Measurements from ENCODE around the gene FXYD3. TPM values are rescaled to one million over a fixed set of nuclear protein-coding genes. Genes with fewer than 3 reads are reported as not detected.

FXYD3 gene
- total and polyA plus RNA-seq, 2 of the 13 experiments (the other 11 are each of a cell fraction or from before 2014, with no cell fraction given): 4.9 TPM; not detected in 1

DNA sequence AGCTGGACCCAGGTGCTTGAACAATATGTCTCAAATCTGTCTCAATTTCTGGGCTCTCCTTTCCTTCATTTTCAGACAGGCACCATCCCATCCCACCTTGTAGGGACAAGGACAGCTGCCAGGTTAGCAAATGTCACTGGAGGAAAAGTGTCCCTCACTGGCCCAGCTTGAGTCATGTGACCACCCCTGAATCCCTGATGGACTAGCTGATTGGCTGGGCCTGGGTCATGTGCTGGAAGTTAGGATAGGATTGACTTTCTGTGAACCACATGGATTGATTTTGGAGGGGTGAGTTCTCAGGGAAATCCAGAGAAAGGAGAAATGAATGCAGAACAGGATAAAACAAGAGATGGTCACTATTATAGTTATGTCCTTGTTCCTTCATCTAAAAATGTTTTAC is 28.2 kb upstream of the FXYD3 start:
- no peak overlapping the region for H2AFZ ChIP-seq (ENCODE audit: low read length)
- no peaks in the 10 kb centered on the region for H4K20me1 ChIP-seq (ENCODE audit: insufficient read depth, low read length)
- no peak for FAIRE-seq
- BruUV-seq (replicated peaks): no TSS peak
- H3K4me3 ChIP-seq (replicated peaks in 1 of 3; ENCODE audit: insufficient read depth in 1 of 3, low read depth in 2 of 3, low read length in 3 of 3): no peak overlapping the region
- no peaks in the 10 kb centered on the region for H3K79me2 ChIP-seq (ENCODE audit: insufficient read depth, low read length)
- ATAC-seq: no peak
- no peak overlapping the region for H3K4me2 ChIP-seq (ENCODE audit: low read depth, low read length)
- no peaks in the 10 kb centered on the region for H3K36me3 ChIP-seq (replicated peaks in 1 of 2; ENCODE audit: control insufficient read depth in 1 of 2, insufficient read depth in 2 of 2, low read length in 2 of 2)
- peaks cover 0 to 21% of the 10 kb centered on the region in 2 experiments; a peak in 3 of 5 replicates for H3K27me3 ChIP-seq (ENCODE audit: control insufficient read depth in 1 of 2, insufficient read depth in 2 of 2, low read length in 2 of 2)
- TF ChIP-seq, protein P1, sequence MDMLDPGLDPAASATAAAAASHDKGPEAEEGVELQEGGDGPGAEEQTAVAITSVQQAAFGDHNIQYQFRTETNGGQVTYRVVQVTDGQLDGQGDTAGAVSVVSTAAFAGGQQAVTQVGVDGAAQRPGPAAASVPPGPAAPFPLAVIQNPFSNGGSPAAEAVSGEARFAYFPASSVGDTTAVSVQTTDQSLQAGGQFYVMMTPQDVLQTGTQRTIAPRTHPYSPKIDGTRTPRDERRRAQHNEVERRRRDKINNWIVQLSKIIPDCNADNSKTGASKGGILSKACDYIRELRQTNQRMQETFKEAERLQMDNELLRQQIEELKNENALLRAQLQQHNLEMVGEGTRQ (IDR thresholded peaks at IDR 0.05; ENCODE audit: low read depth, low read length): peak; percentile 66
- TF ChIP-seq, protein P1 (CRISPR knock-in tag; IDR thresholded peaks at IDR 0.05; ENCODE audit: borderline replicate concordance): no peak; the same call in 1 of the 2 replicates
- no peak for TF ChIP-seq NFATC3 (CRISPR knock-in tag; IDR thresholded peaks at IDR 0.05)
- DNase-seq (ENCODE audit: low spot score): no peak
- intact Hi-C loops (cut with micrococcal nuclease; ENCODE audit: unreplicated experiment): no loop called here
- in situ Hi-C loops (cut with HindIII; ENCODE audit: extremely low pct_ligation_motif_present, low pct_unique_long_range_greater_than_20kb): no loop called here
- no peak overlapping the region for H3K9ac ChIP-seq (ENCODE audit: insufficient read depth, low read depth, low read length)
- ChIA-PET CTCF (ENCODE audit: low intra/inter-chr PET ratio, low total read pairs) (no interaction called here), POLR2A (no interaction called here)
- H3K4me1 ChIP-seq (ENCODE audit: insufficient read depth, low read length): peaks cover 31% of the 10 kb centered on the region
- H3K9me3 ChIP-seq (ENCODE audit: low read length): no peaks in the 10 kb centered on the region
- H3K27ac ChIP-seq (ENCODE audit: extremely low read length, insufficient read depth, low read length): no peak overlapping the region

DNA sequence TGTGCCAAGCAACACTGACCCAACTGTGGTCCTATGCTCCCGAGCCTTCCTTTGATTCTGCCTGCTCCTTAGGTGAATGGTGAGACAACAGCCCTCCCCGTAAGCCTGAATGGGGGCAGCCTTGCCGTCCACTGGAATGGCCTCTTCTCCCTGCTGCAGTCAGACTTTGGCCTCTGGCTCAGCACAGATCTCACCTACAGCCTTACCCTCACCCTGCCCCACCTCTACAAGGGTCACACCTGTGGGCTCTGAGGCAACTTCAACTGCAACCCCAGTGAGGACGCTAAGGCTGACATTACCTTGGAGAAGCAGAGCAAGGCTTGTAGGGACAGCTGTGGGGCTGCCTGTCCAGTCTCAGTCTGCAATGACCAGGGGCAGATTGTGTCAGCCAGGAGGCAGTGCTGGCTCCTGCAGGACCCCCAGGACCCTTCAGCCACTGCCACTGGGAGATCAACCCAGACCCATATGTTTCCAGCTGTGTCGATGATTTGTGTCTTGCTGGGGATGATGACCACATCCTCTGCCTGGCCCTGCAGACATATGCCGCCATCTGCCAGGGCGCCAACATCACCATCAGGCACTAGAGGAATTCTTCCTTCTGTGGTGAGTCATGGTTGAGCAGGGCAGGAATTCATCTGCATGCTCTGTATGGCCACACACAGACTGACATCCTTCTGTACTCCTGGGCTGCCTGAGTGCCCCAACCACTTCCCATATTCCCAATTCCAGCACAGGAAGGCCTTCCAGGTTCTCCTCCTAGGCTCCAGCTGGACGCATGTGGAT is 27.3 kb upstream of the FXYD3 start:
- H2AFZ ChIP-seq (ENCODE audit: low read length): no peak overlapping the region

More for the DNA sequence above, 27.3 kb upstream of the FXYD3 start:
- Histone ChIP-seq H3K27me3 (ENCODE audit: control insufficient read depth in 1 of 2, insufficient read depth in 2 of 2, low read length in 2 of 2) (peaks cover 0 to 18% of the 10 kb centered on the region in 2 experiments; a peak in 2 of 5 replicates), H3K4me2 (ENCODE audit: low read depth, low read length) (no peak overlapping the region), H3K9ac (ENCODE audit: insufficient read depth, low read depth, low read length) (no peak overlapping the region), H3K79me2 (ENCODE audit: insufficient read depth, low read length) (no peaks in the 10 kb centered on the region), H3K4me3 (replicated peaks in 1 of 3; ENCODE audit: insufficient read depth in 1 of 3, low read depth in 2 of 3, low read length in 3 of 3) (no peak overlapping the region), H3K36me3 (replicated peaks in 1 of 2; ENCODE audit: control insufficient read depth in 1 of 2, insufficient read depth in 2 of 2, low read length in 2 of 2) (no peaks in the 10 kb centered on the region), H3K9me3 (ENCODE audit: low read length) (no peaks in the 10 kb centered on the region), H4K20me1 (ENCODE audit: insufficient read depth, low read length) (no peaks in the 10 kb centered on the region), H3K27ac (ENCODE audit: extremely low read length, insufficient read depth, low read length) (no peak overlapping the region), H3K4me1 (ENCODE audit: insufficient read depth, low read length) (peaks cover 31% of the 10 kb centered on the region)
- ATAC-seq: peak; percentile 56
- DNase-seq (ENCODE audit: low spot score): no peak
- ChIA-PET POLR2A (no interaction called here), CTCF (ENCODE audit: low intra/inter-chr PET ratio, low total read pairs) (no interaction called here)
- BruUV-seq (replicated peaks): no TSS peak
- in situ Hi-C loops (cut with HindIII; ENCODE audit: extremely low pct_ligation_motif_present, low pct_unique_long_range_greater_than_20kb) (no loop called here), intact Hi-C loops (cut with micrococcal nuclease; ENCODE audit: unreplicated experiment) (no loop called here)
- no peak for FAIRE-seq
- TF ChIP-seq ZZZ3 (CRISPR knock-in tag; IDR thresholded peaks at IDR 0.05; ENCODE audit: borderline replicate concordance) (no peak), FLYWCH1 (CRISPR knock-in tag; IDR thresholded peaks at IDR 0.05) (no peak), FOSL1 (CRISPR knock-in tag; IDR thresholded peaks at IDR 0.05; ENCODE audit: borderline replicate concordance) (no peak), FOSL2 (CRISPR knock-in tag; IDR thresholded peaks at IDR 0.05) (0 out of 2 replicates have a peak, but pooled peaks have one; percentile 31), NR2C2 (CRISPR knock-in tag; IDR thresholded peaks at IDR 0.05; ENCODE audit: borderline replicate concordance) (no peak), ZNF224 (CRISPR knock-in tag; IDR thresholded peaks at IDR 0.05) (no peak)
- TF ChIP-seq, protein P2, sequence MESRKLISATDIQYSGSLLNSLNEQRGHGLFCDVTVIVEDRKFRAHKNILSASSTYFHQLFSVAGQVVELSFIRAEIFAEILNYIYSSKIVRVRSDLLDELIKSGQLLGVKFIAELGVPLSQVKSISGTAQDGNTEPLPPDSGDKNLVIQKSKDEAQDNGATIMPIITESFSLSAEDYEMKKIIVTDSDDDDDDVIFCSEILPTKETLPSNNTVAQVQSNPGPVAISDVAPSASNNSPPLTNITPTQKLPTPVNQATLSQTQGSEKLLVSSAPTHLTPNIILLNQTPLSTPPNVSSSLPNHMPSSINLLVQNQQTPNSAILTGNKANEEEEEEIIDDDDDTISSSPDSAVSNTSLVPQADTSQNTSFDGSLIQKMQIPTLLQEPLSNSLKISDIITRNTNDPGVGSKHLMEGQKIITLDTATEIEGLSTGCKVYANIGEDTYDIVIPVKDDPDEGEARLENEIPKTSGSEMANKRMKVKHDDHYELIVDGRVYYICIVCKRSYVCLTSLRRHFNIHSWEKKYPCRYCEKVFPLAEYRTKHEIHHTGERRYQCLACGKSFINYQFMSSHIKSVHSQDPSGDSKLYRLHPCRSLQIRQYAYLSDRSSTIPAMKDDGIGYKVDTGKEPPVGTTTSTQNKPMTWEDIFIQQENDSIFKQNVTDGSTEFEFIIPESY (CRISPR knock-in tag; IDR thresholded peaks at IDR 0.05): peak; percentile 76
- TF ChIP-seq, protein P3, sequence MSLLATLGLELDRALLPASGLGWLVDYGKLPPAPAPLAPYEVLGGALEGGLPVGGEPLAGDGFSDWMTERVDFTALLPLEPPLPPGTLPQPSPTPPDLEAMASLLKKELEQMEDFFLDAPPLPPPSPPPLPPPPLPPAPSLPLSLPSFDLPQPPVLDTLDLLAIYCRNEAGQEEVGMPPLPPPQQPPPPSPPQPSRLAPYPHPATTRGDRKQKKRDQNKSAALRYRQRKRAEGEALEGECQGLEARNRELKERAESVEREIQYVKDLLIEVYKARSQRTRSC (CRISPR knock-in tag; IDR thresholded peaks at IDR 0.05; ENCODE audit: low read depth): no peak
- WGBS (ENCODE audit: low lambda C conversion rate): 29% methylated on average over 6 of the region's 8 CpGs
